ENCODE data around the gene RANBP3L.

RANBP3L gene

GRCh38 chr5:36323926-36324781 is 22.5 kb upstream of the RANBP3L start:
- no peak for TF ChIP-seq EZH2phosphoT487 (conservative IDR thresholded peaks at IDR 0.05; ENCODE audit: low read length)
- TF ChIP-seq CTCF (IDR thresholded peaks at IDR 0.05; ENCODE audit: insufficient read depth, low read length, poor library complexity, severe bottlenecking): no peak

GRCh38 chr5:36312953-36313672 is 11.4 kb upstream of the RANBP3L start:
- TF ChIP-seq CTCF (IDR thresholded peaks at IDR 0.05; ENCODE audit: insufficient read depth, low read length, poor library complexity, severe bottlenecking) (no peak), EZH2phosphoT487 (conservative IDR thresholded peaks at IDR 0.05; ENCODE audit: low read length) (no peak)
- H3K27me3 ChIP-seq (ENCODE audit: low read length): no peaks in the 10 kb centered on the region
- H3K9me3 ChIP-seq (ENCODE audit: insufficient read depth, low read length): no peaks in the 10 kb centered on the region
- no peaks in the 10 kb centered on the region for H3K36me3 ChIP-seq (ENCODE audit: low read length)
- no peak overlapping the region for H3K4me2 ChIP-seq (ENCODE audit: low read depth, low read length, poor library complexity, severe bottlenecking)
- H4K20me1 ChIP-seq (ENCODE audit: low read depth, low read length): no peaks in the 10 kb centered on the region
- no peak overlapping the region for H3K9ac ChIP-seq (ENCODE audit: low read length)
- H2AFZ ChIP-seq (ENCODE audit: low read depth, low read length, severe bottlenecking): no peak overlapping the region
- no peak overlapping the region for H3K4me3 ChIP-seq (ENCODE audit: insufficient read depth, low read length, poor library complexity, severe bottlenecking)
- no peaks in the 10 kb centered on the region for H3K9me2 ChIP-seq (replicated peaks; ENCODE audit: insufficient read depth, low read length)
- no peaks in the 10 kb centered on the region for H3K79me2 ChIP-seq (ENCODE audit: insufficient read depth, low read length)
- H3K27ac ChIP-seq (ENCODE audit: low read depth, low read length): no peak overlapping the region
- no peaks in the 10 kb centered on the region for H3F3A ChIP-seq (ENCODE audit: insufficient read depth)

More at GRCh38 chr5:36323926-36324781, 22.5 kb upstream of the RANBP3L start:
- H3K9ac ChIP-seq (ENCODE audit: low read length): no peak overlapping the region
- H2AFZ ChIP-seq (ENCODE audit: low read depth, low read length, severe bottlenecking): no peak overlapping the region
- no peaks in the 10 kb centered on the region for H4K20me1 ChIP-seq (ENCODE audit: low read depth, low read length)
- no peaks in the 10 kb centered on the region for H3F3A ChIP-seq (ENCODE audit: insufficient read depth)
- no peaks in the 10 kb centered on the region for H3K9me3 ChIP-seq (ENCODE audit: insufficient read depth, low read length)
- H3K79me2 ChIP-seq (ENCODE audit: insufficient read depth, low read length): no peaks in the 10 kb centered on the region
- no peaks in the 10 kb centered on the region for H3K27me3 ChIP-seq (ENCODE audit: low read length)
- H3K4me3 ChIP-seq (ENCODE audit: insufficient read depth, low read length, poor library complexity, severe bottlenecking): no peak overlapping the region
- H3K36me3 ChIP-seq (ENCODE audit: low read length): no peaks in the 10 kb centered on the region
- H3K4me2 ChIP-seq (ENCODE audit: low read depth, low read length, poor library complexity, severe bottlenecking): no peak overlapping the region
- H3K9me2 ChIP-seq (replicated peaks; ENCODE audit: insufficient read depth, low read length): no peaks in the 10 kb centered on the region
- no peak overlapping the region for H3K27ac ChIP-seq (ENCODE audit: low read depth, low read length)

- Histone ChIP-seq H3K27ac (ENCODE audit: low read depth, low read length) (no peak overlapping the region), H3K9me3 (ENCODE audit: insufficient read depth, low read length) (no peaks in the 10 kb centered on the region), H3K9ac (ENCODE audit: low read length) (no peak overlapping the region), H3K79me2 (ENCODE audit: insufficient read depth, low read length) (no peaks in the 10 kb centered on the region), H4K20me1 (ENCODE audit: low read depth, low read length) (no peaks in the 10 kb centered on the region), H3F3A (ENCODE audit: insufficient read depth) (no peaks in the 10 kb centered on the region), H3K9me2 (replicated peaks; ENCODE audit: insufficient read depth, low read length) (no peaks in the 10 kb centered on the region), H3K36me3 (ENCODE audit: low read length) (no peaks in the 10 kb centered on the region), H3K4me3 (ENCODE audit: insufficient read depth, low read length, poor library complexity, severe bottlenecking) (no peak overlapping the region), H3K27me3 (ENCODE audit: low read length) (no peaks in the 10 kb centered on the region), H2AFZ (ENCODE audit: low read depth, low read length, severe bottlenecking) (no peak overlapping the region), H3K4me2 (ENCODE audit: low read depth, low read length, poor library complexity, severe bottlenecking) (no peak overlapping the region)
- TF ChIP-seq EZH2phosphoT487 (conservative IDR thresholded peaks at IDR 0.05; ENCODE audit: low read length) (no peak), CTCF (IDR thresholded peaks at IDR 0.05; ENCODE audit: insufficient read depth, low read length, poor library complexity, severe bottlenecking) (no peak)
Observed at GRCh38 chr5:36311956-36312355, 10.3 kb upstream of the RANBP3L start.

Data from SU-DHL-6 (cell line).